Skeletal muscle tissue (tissue), 4 donors: ENCODE results near the gene PBOV1. TPM values are rescaled to one million over a fixed set of nuclear protein-coding genes. Genes with fewer than 3 reads are reported as not detected.

ENCODE experiments used
- H3K27ac ChIP-seq: one replicate; pipeline ENCODE4 v1.7.0; 2013; ENCODE audit warnings: mild to moderate bottlenecking, low read depth, low read length, inconsistent platforms
- H3K27me3 ChIP-seq, 3 donors: one replicate each; pipeline ENCODE4 v1.7.0; 2013; ENCODE audit warnings: low read length in 3 of 3; ENCODE audit not compliant: control insufficient read depth in 3 of 3, insufficient read depth in 3 of 3
- H3K36me3 ChIP-seq, 3 donors: one replicate each; pipeline ENCODE4 v1.7.0; 2013; ENCODE audit warnings: low read length in 3 of 3; ENCODE audit not compliant: control insufficient read depth in 3 of 3, insufficient read depth in 3 of 3
- H3K4me1 ChIP-seq, 3 donors: one replicate each; pipeline ENCODE4 v1.7.0; 2013; ENCODE audit warnings: low read length in 3 of 3, mild to moderate bottlenecking in 3 of 3; ENCODE audit not compliant: control insufficient read depth in 3 of 3, insufficient read depth in 3 of 3
- H3K4me3 ChIP-seq, 3 donors: one replicate each; pipeline ENCODE4 v1.7.0; 2013; ENCODE audit warnings: low read length in 3 of 3
- H3K9ac ChIP-seq, 3 donors: one replicate each; pipeline ENCODE4 v1.7.0; 2013; ENCODE audit warnings: low read length in 3 of 3, mild to moderate bottlenecking in 3 of 3, moderate library complexity in 2 of 3, low read depth in 1 of 3
- H3K9me3 ChIP-seq, 3 donors: one replicate each; pipeline ENCODE4 v1.7.0; 2013; ENCODE audit warnings: low read length in 3 of 3; ENCODE audit not compliant: control insufficient read depth in 3 of 3
- total RNA-seq: library from RNA; depleted of rRNA; stranded (reverse); fragments of >200 nt; gene quantifications from one replicate; pipeline ENCODE4 v1.2.3, GENCODE V29; 2014
- donor health status: Osteomylitis.

The PBOV1 gene
- total RNA-seq, 1 donor from 2014 or later = not detected

DNA sequence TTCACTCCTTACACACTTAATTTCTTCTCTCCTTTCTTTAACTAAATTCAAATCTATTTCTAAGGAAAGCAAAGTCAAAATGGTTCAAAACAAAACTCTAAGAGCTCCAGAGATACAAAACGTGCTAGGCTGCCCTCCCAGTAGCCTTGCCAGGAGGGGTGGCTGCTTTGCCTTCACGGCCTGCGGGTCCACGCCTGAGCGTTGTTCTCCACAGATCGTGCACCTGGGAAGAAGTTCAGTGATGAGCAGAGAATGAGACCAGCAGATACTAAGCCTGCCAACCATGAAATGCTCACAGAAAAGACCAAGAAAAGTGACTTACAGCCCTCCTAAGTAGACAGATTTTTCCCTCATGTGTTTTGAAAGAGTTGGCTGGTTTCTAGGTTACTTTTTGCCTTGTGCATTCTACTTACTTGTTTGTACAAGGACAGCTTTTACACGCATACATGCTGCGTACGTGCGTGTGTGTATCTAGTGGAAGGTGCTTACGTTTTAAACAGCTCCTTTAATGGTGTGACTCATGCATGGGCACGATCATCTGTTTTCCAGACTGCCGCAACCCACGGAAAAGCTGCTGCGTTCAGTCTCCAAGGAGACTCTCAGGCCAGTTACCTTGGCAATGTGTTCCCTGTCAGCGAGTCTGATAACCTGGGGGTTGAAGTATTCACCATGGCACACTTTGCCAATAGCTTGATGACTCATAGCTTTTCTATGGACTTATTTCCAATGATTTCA is 32.4 kb upstream of the PBOV1 start:
- no peak overlapping the region for H3K27ac ChIP-seq
- no peak overlapping the region for H3K9ac ChIP-seq

DNA sequence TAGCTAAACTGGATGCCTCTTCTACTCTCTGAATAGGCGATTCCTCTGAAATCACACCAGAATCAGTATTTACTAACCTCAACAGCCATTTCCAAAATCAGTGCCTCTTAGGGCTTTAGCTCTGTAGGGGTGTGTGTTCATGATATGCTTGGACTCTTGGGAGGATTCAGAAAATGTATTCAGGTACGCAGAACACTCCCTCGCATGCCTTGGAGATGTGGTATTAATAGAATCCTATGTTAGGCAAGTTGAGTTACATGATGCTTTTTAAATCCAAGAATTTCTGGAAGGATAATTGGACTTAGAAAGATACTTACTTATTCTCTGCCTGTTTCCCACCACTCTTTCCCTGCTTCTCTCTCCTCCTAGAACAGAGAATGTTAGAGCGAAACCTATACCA is 31.8 kb upstream of the PBOV1 start:
- H3K9me3 ChIP-seq = no peaks in the 10 kb centered on the region
- no peaks in the 10 kb centered on the region for H3K27me3 ChIP-seq
- H3K4me1 ChIP-seq = no peaks in the 10 kb centered on the region
- no peak overlapping the region for H3K9ac ChIP-seq
- no peaks in the 10 kb centered on the region for H3K36me3 ChIP-seq
- H3K27ac ChIP-seq = no peak overlapping the region
- H3K4me3 ChIP-seq = no peak overlapping the region

More for the DNA sequence above, 32.4 kb upstream of the PBOV1 start:
- Histone ChIP-seq H3K4me1 (no peaks in the 10 kb centered on the region), H3K4me3 (no peak overlapping the region), H3K27me3 (no peaks in the 10 kb centered on the region), H3K36me3 (no peaks in the 10 kb centered on the region), H3K9me3 (no peaks in the 10 kb centered on the region)

DNA sequence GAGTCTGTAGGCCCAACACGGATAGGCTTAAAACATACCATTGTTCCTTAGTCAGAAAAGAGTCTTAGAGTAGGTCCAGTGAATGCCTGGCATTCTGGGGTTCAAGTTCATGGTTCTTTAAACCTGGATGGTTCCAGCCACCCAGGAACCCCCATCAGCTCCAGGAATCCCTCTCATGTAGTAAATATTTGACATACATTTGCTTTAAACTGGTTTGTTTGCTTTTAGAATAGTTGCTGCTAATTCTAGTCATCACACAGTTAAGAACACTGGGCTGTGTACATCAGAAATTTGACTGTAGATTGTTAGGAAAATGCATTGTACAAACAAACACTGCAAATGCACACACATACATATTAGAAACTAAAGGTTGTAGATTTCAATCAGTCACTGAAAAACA is 30.6 kb upstream of the PBOV1 start:
- no peak overlapping the region for H3K4me3 ChIP-seq
- H3K9ac ChIP-seq = no peak overlapping the region
- H3K36me3 ChIP-seq = no peaks in the 10 kb centered on the region
- no peaks in the 10 kb centered on the region for H3K4me1 ChIP-seq
- H3K27me3 ChIP-seq = no peaks in the 10 kb centered on the region
- H3K9me3 ChIP-seq = no peaks in the 10 kb centered on the region
- no peak overlapping the region for H3K27ac ChIP-seq

DNA sequence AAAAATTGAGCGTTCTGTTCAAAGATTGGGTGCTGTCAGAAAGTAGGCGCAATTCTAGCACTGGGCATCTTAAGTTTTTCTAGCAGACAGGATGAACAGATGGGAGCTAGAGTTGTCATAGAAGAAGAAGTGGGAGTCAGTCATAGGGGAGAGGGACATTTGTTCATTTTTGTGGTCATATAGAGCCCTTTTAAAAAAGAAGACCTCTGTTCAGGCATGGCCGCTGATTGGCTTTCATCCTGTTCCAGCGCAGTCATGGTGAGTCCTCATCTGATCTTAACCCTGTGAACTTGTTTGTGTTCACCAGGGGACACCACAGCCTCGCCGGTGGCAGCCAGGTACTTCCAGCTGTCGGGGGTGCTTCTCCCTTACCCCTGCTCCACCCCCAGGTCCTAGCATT is 29.7 kb upstream of the PBOV1 start:
- no peaks in the 10 kb centered on the region for H3K4me1 ChIP-seq
- H3K36me3 ChIP-seq = no peaks in the 10 kb centered on the region
- H3K9me3 ChIP-seq = no peaks in the 10 kb centered on the region
- H3K9ac ChIP-seq = no peak overlapping the region
- H3K27me3 ChIP-seq = no peaks in the 10 kb centered on the region
- no peak overlapping the region for H3K27ac ChIP-seq
- no peak overlapping the region for H3K4me3 ChIP-seq

DNA sequence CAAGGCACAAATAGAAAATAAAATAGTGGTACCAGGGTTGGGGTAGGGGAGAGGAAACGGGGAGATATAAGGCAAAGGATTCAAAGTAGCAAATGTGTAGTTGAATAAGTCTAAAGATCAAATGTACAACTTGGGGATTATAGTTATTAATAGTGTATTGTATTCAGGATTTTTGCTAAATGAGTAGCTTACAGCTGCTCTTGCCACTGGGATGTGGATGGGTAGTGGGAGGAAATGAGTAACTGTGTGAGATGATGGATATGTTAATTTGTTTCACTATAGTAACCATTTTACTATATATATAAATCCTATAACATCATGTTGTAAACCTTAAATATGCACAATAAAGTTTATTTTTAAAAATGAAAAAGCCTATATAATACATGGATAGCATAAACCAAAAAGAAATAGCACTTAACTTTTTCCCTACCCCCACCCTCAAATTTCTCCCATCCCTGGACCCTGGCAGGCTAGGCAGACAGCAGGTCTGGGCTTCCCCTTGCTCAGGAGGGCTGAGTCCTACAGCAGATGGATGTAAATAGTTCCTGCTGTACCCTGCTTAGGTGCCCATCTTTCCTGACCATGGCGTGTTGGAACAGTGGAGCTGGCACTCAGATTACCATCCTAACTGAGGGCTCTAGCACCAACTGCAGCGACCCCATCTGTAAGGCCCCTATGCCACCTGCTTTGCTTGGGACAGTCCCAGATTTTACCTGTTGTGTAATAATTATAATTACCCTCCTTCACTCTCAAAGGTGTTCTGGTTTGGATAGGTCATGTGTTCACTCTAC is 28.6 kb upstream of the PBOV1 start:
- Histone ChIP-seq H3K9ac (no peak overlapping the region), H3K36me3 (no peaks in the 10 kb centered on the region), H3K27ac (no peak overlapping the region), H3K4me1 (no peaks in the 10 kb centered on the region), H3K27me3 (no peaks in the 10 kb centered on the region), H3K4me3 (no peak overlapping the region), H3K9me3 (no peaks in the 10 kb centered on the region)

DNA sequence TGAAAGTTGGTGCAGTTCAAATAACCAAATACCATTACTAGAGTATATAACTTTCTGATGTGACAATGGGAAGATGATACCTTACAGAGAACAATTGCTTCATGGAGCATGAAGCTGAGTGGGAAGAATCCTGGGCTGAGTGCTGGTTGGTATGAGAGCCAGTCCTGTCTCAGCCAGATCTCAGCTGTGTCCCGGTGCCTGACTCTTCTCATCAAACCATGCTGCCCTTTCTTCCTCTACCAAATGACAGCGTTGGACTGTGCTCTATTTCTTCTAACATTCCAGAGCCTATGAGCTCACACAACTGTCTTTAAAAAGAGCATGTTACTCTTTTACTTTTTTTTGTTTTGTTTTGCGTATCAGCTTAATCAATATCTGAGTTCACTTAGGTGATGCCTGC is 27.5 kb upstream of the PBOV1 start:
- Histone ChIP-seq H3K4me1 (no peaks in the 10 kb centered on the region), H3K36me3 (no peaks in the 10 kb centered on the region), H3K27me3 (peaks cover 0 to 2% (median 0%) of the 10 kb centered on the region in 3 donors), H3K27ac (no peak overlapping the region), H3K9me3 (no peaks in the 10 kb centered on the region), H3K9ac (no peak overlapping the region), H3K4me3 (no peak overlapping the region)

DNA sequence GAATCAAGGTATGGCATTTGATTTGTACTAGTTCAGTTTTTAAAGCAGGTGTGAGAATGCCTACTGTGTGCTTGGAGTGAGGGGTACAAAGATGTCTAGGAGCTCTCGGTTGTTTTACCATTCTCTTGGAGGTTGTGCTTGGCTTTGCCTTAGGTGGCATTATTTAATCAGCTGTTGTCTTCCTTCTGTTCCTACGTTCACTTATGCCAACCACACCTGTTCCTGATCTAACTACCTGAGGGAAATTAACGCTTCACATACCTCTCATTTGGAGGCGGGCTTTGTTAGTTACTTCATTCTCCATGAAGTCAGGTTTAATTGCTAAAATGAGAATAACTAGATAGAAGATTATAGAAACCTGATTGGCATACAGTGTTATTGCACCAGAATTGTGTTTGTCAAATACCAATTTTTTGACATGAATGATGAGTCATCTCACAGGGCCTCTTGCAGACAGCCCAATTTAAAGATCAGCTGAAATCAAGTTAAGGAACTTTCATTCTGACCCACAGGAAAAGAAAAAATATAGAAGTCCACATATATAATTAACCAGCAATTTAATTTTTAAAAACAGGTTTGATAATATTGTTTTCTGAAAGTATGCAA is 24.8 kb upstream of the PBOV1 start:
- Histone ChIP-seq H3K27me3 (peaks cover 0 to 4% (median 2%) of the 10 kb centered on the region in 3 donors), H3K9me3 (no peaks in the 10 kb centered on the region), H3K4me3 (no peak overlapping the region), H3K9ac (no peak overlapping the region), H3K27ac (no peak overlapping the region), H3K4me1 (no peaks in the 10 kb centered on the region), H3K36me3 (no peaks in the 10 kb centered on the region)

DNA sequence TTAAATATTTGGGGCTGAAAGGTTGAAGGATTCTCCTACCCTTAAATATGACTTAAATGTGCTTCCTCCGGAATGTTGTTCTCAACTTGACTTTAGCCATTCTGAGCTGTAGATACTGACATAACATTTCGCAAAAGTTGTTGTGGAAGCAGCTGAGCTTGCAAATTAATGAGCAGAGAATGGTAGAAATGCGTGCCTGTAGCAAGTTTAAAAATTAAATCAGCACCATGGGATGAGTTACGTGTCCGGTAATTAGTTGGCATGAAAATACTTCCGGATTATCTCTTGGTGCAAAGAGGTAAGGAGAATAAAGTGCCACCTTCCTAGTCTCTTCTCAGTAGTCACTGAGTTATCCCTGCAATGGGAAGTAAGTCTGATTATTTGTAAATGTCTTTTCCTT is 23.6 kb upstream of the PBOV1 start:
- Histone ChIP-seq H3K4me1 (no peaks in the 10 kb centered on the region), H3K9me3 (no peaks in the 10 kb centered on the region), H3K27ac (no peak overlapping the region), H3K27me3 (peaks cover 0 to 4% (median 2%) of the 10 kb centered on the region in 3 donors), H3K36me3 (no peaks in the 10 kb centered on the region), H3K4me3 (no peak overlapping the region), H3K9ac (no peak overlapping the region)

DNA sequence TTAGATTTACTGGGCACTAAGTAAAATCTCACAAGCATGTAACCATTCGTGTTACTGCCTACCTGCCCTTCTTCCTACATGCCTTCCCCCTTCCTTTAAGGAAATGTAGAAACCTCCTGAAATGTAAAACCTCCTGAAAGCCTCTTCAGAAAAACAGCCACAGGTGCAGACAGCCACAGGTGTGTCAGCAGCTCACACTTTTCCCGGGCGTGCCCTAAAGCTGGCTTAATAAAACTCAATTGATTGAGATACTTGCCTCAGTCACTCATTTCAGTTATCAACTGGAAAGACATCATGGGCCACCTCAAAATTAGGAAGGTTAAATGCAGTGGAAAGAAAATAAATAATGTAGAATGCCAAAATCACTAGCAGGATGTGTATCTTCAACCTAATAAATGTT is 23.1 kb upstream of the PBOV1 start:
- H3K27ac ChIP-seq = no peak overlapping the region
- H3K36me3 ChIP-seq = no peaks in the 10 kb centered on the region
- H3K27me3 ChIP-seq = peaks cover 0 to 4% (median 2%) of the 10 kb centered on the region in 3 donors
- no peak overlapping the region for H3K9ac ChIP-seq
- H3K9me3 ChIP-seq = no peaks in the 10 kb centered on the region
- no peak overlapping the region for H3K4me3 ChIP-seq
- H3K4me1 ChIP-seq = no peaks in the 10 kb centered on the region
